GM21619 (cell line): Measurements from ENCODE around the gene DPF3.

Source experiments
- ATAC-seq: cut with Tn5 transposase; IDR thresholded peaks from one replicate; pipeline ENCODE4 v1.9.1; 2021; ENCODE audit not compliant: unreplicated experiment

DPF3 gene

DNA sequence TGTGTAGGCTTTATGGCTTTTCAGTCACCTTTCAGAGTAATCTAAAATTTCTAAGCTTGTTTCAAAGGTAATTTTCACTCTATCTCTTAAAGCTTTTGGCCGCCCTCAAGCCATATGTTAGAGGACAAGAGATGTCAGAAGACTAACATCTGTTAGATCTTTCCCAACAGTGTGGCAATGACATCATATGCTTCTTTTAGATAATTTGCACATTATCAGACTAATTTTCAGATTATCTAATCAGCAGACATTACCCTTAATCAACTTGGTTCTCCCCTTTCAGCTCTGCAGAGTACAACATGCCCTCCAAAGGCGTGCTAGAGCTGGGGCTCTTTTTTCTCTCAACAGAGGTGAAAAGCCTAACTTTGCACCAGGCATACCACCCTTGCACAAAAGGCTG, 207.1 kb downstream of the DPF3 start:
- no peak for ATAC-seq

GRCh38 chr14:72686101-72686500, 207.8 kb downstream of the DPF3 start:
- ATAC-seq, result no peak

- no peak for ATAC-seq
Observed at GRCh38 chr14:72685456-72685855, 208.4 kb downstream of the DPF3 start.

- ATAC-seq, result no peak
Observed at GRCh38 chr14:72683787-72684186, 210.1 kb downstream of the DPF3 start.

DNA sequence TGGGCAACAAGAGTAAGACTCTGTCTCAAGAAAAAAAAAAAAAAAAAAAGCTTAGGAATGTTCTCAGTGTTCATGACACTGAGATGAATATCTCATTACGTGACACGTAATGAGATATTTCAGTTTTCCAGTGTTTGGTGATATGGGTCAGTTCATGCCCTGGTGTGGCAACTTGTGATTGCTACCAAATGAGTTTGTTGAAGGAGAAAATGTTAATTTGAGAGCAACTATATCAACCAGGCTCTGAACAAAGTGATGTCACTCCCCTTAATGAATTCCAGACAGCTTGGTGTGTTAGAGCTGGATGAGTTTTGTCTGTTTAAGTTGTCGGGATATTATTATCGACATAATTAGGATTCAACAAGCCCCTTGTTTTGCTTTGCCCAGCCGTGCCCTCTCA, 211.7 kb downstream of the DPF3 start:
- ATAC-seq, result no peak

GRCh38 chr14:72680853-72681640, 212.9 kb downstream of the DPF3 start:
- ATAC-seq, result no peak

DNA sequence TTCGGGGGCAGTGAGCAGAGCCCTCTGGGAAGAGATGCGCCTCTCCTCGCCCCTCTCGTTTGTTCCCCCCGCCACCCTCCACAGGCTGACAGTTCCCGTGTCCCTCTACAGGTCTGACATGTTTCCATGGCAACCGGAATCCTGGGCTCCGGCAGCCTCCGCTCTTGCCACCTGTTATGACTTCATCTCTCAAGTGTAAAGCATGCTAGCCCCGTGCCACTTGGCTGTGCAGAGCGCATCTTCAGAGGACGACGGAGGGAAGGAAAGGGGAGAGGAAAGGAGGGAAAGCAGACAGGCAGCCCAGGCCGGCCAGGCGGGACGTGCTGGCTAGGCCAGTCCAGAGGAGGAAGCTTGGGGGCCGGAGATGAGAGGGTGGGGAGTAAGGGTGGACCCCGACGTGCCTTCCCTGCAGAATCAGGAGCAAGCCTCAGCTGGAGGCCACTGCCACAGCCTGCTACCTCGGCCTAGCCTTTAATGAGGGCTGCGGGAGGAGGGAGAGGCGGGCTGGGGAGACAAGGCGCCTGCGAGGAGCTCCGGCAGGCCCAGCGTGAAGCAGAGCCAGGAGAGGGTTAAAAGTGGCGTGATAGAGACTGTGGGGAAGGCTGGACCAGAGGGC, 214.3 kb downstream of the DPF3 start:
- ATAC-seq, result no peak

DNA sequence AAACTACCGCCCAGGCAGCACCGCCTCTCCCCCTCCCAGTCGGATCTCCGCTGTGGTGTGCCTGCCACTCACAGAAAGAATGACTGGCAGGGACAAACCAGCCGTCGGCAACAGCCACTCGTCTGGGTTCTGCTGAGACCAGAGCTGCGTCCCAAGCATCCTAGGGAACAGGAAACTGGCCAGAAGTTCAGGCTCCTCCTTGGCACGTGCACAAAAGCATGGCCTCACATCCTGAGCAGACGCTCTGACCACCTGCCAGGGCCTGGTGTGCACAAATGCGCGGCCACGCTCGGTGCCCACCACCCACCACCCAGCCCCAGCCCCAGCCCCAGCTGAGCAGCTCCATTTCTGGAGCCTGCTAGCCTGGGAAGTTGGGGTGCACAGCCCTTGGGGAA, 214.8 kb downstream of the DPF3 start:
- no peak for ATAC-seq

DNA sequence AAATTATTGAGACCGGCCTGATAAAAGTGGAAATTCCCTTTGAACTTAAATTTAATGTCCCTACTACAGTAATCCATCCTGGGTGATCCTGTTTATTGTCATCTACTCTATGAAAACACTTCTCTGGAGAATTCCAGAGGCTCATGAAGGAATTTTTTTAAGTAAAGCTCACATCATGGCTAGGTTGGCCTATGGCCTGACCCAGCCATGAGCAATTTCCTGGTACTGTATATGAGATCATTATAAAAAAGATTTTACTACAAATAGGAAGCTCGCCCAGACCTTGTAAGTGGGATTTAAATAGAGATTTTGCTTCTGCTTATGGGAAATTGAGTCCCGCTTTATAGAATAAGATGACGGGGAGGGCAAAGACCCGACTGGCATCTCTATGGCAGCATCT, 215.5 kb downstream of the DPF3 start:
- ATAC-seq, result no peak

DNA sequence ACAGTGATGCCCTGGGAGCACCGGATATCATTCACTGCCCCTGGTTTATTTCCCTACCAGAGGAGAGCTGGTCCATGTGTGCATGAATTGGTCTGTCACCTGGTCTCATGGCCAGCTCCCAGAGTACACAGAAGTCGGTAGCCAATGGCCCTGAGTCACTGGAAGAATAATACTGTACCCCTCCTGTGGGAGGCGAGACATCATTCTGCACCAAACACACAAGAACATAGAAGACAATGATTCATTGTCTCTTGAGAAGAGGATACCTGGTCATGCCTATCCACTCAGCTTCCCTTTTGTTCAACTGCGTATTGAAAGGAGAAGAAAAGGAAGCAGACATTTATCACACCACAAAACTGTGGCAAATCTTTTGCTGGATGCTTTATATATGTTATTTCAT, 216.2 kb downstream of the DPF3 start:
- no peak for ATAC-seq

- no peak for ATAC-seq
Observed at GRCh38 chr14:72675126-72675525, 218.8 kb downstream of the DPF3 start.

- ATAC-seq, result no peak
Observed at GRCh38 chr14:72673179-72673578, 220.7 kb downstream of the DPF3 start.

- ATAC-seq, result no peak
Observed at GRCh38 chr14:72666610-72667009, 227.3 kb downstream of the DPF3 start.

- ATAC-seq, result no peak
Observed at GRCh38 chr14:72665259-72665658, 228.6 kb downstream of the DPF3 start.

DNA sequence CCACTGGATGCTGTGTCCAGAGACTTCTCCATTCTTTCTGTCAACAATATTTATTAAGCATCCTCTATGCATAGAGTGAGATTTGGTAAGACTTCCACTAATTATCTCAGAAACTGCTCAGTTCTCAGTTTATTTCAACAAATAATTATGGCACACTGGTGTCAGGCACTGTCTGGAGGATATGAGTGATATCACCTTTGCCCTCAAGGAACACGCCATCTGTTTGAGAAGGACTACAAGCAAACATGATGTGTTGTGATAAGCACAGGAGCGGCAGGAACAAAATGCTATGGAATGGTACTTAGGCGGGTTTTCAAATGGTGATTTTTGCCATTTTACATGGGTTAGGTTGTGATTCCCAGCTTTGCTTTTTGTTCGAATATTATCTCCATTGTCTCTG, 229.2 kb downstream of the DPF3 start:
- ATAC-seq, result no peak

- ATAC-seq, result no peak
Observed at GRCh38 chr14:72663956-72664650, 229.8 kb downstream of the DPF3 start.

- no peak for ATAC-seq
Observed at GRCh38 chr14:72663076-72663487, 230.8 kb downstream of the DPF3 start.

DNA sequence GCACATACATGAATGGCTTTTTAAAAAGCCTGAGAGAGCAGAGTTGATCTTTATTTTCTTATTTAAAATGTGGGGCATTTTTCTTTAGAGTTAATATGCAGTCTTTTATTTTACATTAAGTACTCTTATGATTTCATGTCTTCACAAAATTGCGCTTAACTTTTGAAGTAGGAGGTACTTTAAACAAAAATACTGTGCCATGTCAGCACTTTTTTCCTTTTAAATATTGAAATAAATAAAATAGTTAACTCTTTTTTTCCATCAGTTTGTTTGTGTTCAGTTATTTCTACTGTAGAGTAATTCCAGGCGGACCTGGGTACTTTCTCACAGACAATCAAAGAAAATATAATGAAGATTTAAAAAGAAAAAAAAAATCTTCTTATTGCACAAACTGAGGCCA, 231.7 kb downstream of the DPF3 start:
- ATAC-seq, result no peak

DNA sequence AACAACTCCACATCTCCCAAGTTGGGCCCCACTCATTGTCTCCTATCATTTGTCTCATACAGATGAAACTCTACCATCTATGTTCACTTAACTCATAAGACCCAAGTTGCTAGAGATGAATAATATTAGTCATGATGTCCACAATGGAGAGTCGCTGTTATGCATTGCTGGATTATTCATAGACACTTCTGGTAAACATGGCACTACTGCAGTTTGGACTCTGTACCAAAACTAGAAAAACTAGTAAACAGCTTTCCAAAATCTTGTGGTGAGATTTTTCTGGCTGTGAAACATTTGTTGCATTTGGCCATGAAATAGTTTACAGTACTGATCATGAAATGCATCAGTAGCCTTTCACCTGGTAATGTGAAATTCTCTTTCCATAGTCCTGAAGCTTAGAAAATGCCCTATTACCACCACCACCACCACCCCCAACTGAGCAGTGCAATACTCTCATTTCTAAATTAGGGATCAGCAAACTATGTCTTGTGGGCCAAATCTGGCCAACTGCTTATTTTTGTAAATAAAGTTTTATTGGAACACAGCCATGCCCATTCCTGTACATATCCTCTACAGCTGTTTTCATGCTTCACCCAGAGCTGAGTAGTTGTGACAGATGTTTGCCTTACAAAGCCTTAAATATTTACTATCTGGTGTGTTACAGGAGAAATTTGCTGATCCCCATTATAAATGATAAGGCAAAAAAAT, 236.5 kb downstream of the DPF3 start:
- ATAC-seq, result no peak

DNA sequence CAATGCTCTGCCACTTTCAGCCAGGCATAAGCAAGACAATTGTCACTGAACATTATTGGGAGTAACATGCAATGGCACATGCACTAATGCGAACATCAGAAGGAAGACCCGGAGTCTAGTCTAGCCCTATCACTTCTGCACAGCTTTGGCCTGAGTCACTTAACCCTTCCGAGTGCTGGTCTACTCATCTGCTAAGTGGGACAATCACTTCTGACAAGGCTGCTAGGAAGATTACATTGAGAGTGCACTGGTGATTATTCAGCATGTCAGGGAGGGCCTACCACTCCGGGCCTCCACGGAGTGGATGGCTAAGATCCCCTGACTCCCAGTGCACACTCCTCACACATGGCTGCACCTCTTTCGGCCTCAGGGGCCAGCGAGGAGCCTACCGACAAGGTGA, 240.9 kb downstream of the DPF3 start:
- ATAC-seq, result no peak

GRCh38 chr14:72652179-72652578, 241.7 kb downstream of the DPF3 start:
- ATAC-seq, result no peak

DNA sequence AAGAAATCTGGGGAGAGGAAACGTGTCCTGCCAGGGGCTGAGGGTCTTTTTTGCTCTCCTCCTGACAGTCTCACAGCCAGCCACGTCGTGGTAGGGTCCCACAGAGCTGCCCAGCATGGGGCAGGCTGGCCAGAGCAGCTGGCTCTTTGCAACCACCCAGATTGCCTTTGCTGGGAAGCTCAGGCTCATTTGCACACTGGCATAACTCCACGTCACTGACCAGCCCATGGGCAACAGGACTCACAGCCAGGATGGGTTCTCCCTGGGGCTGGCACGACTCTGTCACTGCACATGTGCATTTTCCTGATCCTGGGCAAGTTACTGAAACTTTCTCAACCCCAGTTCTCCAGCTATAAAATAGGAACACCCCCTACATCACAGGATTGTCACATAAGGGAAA, 242.2 kb downstream of the DPF3 start:
- ATAC-seq, result no peak
